COLO668 (cell line): Measurements from ENCODE around the gene ARHGAP8.
"Not testable (repeated sequence)": the region's sequence is repeated elsewhere in the genome, so short reads cannot be mapped to it uniquely, and the experiment has no call there.

Experiments
- DNase-seq: peaks from one replicate; lab custom pipeline; 2025; ENCODE audit not compliant: unreplicated experiment; lab: John Stamatoyannopoulos, UW

Gene ARHGAP8

DNA sequence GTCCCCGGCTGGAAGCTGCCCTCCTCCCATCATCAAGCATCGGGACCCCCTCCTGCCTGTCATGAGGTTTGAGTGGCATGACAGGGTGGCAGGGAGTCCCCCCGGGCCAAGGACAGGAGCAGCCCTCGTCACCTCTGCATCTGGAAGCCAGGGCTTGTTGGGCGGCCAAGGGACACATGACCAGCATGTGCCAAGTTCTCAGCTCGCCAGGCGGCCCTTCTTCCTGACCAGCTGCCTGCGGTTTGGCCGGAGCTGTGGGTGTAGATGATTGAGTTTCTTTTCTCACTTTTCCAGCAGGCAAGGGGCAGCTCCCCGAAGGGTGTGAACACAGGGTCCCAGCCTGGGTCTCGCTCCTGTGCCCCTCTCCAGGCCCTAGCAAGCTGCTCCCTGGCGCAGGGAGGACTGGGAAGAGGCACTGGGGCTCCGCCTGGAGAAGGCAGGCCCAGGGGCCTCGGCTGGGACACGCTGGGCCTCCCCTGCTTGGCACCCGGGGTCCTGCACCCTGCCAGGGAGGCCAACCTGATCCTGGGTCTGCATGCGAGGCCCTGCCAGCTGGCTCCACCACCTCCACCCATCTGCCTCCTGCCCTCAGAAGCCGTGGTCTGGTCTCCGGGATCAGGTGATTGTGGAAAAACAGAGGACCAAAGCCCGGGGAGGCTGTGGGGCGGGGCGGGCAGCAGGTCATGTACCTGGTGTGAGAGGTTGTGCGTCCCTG lies 13.4 kb downstream of the ARHGAP8 start:
- DNase-seq = no peak

- DNase-seq = no peak
These were observed 20.7 kb downstream of the ARHGAP8 start for GRCh38 chr22:44773082-44773481.

- DNase-seq = no peak
These were observed 23.5 kb downstream of the ARHGAP8 start for GRCh38 chr22:44775862-44776261.

DNA sequence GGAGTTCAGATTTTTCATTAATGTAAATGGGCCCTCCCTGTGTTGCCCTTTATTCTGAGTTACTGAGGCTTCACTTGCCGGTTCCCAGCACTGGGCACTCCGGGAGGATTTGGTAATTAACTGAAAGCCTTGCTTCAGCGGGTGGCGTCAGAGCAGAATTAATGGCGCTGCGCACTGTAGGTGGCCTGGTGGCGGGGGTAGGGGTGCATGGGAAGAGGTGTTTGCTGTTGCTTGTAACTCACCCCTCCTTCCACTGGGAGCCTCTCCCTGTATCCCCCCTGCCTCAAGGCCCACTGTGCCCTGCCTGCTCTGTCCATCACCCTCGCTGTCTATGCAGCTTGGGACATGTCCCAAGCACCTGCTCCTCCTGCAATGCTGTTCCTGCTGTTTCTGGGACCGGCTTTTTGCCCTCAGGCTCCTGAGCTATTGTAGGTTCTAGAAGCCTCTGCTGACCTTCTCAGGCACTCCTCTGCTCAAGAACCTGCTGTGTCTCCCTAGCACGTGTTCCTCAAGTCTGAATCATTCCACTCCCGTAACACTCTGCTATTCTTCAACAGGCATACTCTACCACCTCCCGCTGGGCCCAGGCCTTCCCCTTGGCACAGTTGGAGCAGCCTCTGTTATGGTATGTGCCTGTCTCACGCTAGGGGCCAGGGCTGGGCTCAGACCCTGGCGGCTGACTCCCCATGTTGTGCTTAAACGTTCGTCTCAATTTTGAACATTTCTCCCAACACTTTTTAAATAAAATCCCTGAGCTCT lies 24.4 kb downstream of the ARHGAP8 start:
- DNase-seq = no peak

DNA sequence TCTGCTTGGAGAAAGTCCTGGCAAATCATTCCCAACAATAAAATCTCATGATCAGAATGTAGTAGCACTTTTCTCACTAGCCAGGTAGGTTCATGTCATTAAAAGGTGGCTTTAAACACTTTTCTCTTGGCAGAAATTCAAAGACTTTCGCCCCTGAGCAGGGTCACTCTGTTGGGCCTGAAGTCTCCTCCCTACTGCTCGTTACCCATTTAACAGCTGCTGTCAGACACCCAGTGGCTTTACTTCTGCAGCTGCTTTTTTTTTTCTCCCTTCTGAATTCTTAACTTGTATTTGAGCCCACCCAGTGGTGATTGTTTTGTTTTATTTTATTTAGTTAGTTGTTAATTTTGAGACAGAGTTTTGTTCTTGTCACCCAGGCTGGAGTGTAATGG lies 25.0 kb downstream of the ARHGAP8 start:
- DNase-seq = no peak

DNA sequence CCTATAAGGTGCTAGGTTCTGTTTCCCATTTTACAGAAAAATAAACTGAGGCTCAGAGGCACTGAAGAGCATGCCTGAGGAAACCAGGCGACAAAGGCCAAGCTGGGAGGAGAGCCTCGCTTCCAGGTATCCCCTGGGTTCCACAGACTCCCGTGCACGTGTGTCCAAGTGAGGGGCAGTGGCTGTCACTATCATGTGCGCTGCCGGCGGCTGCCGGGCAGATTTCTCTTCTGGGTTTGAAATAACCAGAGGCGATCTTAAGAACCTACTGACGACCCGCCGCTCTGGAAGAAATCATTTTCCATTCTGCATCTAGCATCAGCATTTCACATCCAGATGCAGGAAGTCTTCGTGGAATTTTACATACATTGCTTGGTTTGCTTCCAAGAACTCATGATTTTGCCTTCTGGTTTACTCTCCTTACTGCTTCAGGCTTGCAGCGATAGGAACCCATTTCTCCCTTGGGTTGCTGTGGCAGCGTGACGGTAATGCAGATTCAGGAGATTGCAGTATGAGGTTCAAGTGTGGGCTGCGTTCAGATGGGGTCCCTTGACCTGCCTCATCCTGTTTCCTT lies 28.6 kb downstream of the ARHGAP8 start:
- DNase-seq = no peak

GRCh38 chr22:44782363-44782963 lies 30.1 kb downstream of the ARHGAP8 start:
- DNase-seq = no peak

DNA sequence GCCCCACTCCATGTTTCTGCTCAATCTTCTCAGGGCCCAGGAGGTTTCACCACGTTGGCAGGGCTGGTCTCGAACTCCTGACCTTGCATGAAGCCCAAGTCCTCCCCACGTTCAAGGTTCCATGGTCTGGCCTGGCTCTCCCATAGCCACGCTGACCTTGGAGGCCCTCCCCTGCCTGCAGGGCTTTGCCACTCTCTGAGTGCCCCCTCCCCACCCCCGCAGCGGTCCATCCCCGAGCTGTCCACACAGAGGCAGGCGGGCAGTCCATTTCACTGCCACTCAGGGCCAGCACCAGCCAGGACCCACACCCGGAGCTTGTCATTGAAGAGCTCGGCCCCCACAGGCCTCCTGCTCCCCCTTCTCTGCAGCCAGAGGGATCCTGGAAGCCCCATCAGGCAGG lies 30.7 kb downstream of the ARHGAP8 start:
- no peak for DNase-seq

GRCh38 chr22:44783581-44783980 lies 31.2 kb downstream of the ARHGAP8 start:
- DNase-seq = no peak

- no peak for DNase-seq
These were observed 33.8 kb downstream of the ARHGAP8 start for GRCh38 chr22:44786136-44786535.

GRCh38 chr22:44786610-44787009 lies 34.2 kb downstream of the ARHGAP8 start:
- DNase-seq = no peak

DNA sequence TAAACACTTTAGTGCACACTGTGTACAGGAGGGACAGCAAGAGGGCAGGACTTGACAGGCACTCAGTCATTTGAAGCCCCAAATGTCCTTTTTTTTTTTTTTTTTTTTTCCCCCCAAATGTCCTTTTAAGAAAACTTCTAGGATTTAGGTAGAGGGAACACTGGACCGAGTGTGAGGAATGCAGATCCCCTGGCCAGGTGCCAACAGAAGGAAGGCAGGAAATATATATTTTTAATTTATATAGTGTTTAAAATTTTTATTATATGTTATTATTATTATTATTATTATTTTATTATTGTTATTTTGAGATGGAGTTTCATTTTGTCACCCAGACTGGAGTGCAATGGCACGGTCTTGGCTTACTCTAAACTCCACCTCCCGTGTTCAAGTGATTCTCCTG lies 35.5 kb downstream of the ARHGAP8 start:
- DNase-seq = no peak

DNA sequence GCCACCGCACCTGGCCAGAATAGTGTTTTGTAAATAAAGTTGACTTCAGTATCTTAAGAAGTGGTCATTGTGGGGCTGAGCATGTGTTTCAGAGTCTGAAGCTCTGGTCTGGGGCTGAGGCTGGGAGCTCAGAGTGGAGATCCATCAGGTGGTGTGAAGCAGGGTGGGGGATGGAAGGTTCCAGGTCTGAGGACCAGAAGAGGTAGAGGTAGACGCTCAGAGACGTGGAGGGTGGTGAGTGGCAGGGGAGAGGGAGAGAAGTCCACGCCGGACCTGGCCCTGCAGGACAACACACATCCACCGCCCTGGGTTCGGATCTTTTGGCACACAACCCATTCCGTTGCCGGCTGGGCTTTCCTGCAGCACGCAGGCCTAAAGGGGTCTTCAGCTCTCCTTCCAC lies 40.7 kb downstream of the ARHGAP8 start:
- no peak for DNase-seq

GRCh38 chr22:44793506-44794172 lies 41.3 kb downstream of the ARHGAP8 start:
- no peak for DNase-seq

DNA sequence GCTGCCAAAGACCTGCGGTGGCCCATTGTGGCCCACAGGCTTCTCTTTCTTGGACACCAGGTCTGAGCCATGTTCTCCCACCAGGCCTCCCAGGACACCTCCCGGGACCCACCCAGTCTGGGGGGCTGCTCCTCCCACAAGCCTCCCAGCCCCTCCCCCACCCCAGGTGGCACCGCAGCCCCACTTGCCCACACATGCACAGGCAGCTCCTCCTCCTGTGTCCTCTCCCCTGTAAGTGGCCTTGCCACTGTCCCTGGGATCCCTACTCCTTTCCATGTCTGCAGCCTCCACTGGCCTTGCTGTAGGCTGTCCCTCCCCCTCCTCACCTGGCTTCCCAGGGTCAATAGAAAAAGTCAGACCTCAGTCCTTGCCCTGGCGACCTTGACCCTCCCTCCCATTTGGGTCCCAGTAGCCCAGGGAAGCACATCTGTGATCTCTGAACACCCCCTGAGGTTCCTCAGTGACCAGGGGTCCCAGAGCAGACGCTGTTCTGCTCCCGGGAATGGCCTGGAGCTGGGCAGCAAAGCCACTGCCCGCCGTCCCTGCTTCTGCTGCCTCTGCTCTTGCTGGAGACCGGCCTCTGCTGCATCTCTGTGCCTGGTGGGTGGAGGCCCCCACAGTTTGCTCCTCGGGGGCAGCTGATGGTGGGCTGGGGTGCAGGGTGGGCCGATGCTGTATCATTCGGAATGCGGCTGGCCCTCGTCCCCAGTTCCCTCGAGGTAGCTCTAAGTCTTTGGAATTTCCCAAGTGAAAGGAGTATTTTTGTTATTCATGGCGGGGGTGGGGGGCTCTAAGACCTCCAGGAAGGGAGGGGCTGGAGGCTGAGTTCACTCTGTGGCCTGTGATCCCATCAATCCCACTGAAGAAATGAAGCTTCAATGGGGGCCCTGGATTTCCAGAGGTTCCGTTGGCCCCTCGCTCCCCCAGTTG lies 43.6 kb downstream of the ARHGAP8 start:
- DNase-seq = no peak

- DNase-seq = no peak
These were observed 44.9 kb downstream of the ARHGAP8 start for GRCh38 chr22:44797181-44797725.

GRCh38 chr22:44799077-44799945 lies 46.9 kb downstream of the ARHGAP8 start:
- DNase-seq = no peak

GRCh38 chr22:44799946-44800634 lies 47.7 kb downstream of the ARHGAP8 start:
- DNase-seq = not testable (repeated sequence)
